Kidney (tissue), 14 donors: ENCODE data around the gene CREB3L4. TPM values are rescaled to one million over a fixed set of nuclear protein-coding genes. Genes with fewer than 3 reads are reported as not detected.
A peak's percentile ranks its signal among the peaks of the same experiment; 100 is the strongest.
"Not testable (repeated sequence)": the region's sequence is repeated elsewhere in the genome, so short reads cannot be mapped to it uniquely, and the experiment has no call there.

ENCODE experiments used
- DNase-seq, 5 donors: peaks; one replicate each; pipeline ENCODE4 v3.0.0-alpha.2; 2013 to 2020
- FAIRE-seq: peaks from 2 replicates; lab custom pipeline; 2012; peaks lifted over from hg19 to GRCh38; lab: Jason Lieb, UNC
- H3K27ac ChIP-seq, 2 donors: one replicate each; pipeline ENCODE4 v1.7.0; 2013; ENCODE audit warnings: low read depth in 2 of 2, low read length in 2 of 2, inconsistent platforms in 1 of 2
- H3K27me3 ChIP-seq: one replicate; pipeline ENCODE4 v1.7.1; 2013; ENCODE audit warnings: low read length, inconsistent platforms; ENCODE audit not compliant: control insufficient read depth, insufficient read depth
- H3K36me3 ChIP-seq, 3 donors: one replicate each; pipeline versions ENCODE4 v1.7.0 to v1.7.1; 2013; ENCODE audit warnings: low read length in 3 of 3, control low read depth in 1 of 3, inconsistent platforms in 1 of 3; ENCODE audit not compliant: insufficient read depth in 3 of 3, control insufficient read depth in 2 of 3
- H3K4me1 ChIP-seq, 3 donors: one replicate each; pipeline versions ENCODE4 v1.7.0 to v1.7.1; 2013; ENCODE audit warnings: low read length in 3 of 3, inconsistent platforms in 1 of 3, low read depth in 1 of 3; ENCODE audit not compliant: control insufficient read depth in 2 of 3, insufficient read depth in 2 of 3
- H3K4me3 ChIP-seq, 3 donors: one replicate each; pipeline versions ENCODE4 v1.7.0 to v1.8.1; 2013; ENCODE audit warnings: low read length in 3 of 3, control low read depth in 1 of 3, inconsistent platforms in 1 of 3
- H3K9ac ChIP-seq, 3 donors: one replicate each; pipeline versions ENCODE4 v1.7.0 to v1.7.1; 2013; ENCODE audit warnings: low read length in 3 of 3, control low read depth in 1 of 3, inconsistent platforms in 1 of 3
- H3K9me3 ChIP-seq, 3 donors: one replicate each; pipeline versions ENCODE4 v1.7.0 to v1.7.1; 2013; ENCODE audit warnings: low read length in 3 of 3, control low read depth in 1 of 3, inconsistent platforms in 1 of 3; ENCODE audit not compliant: control insufficient read depth in 2 of 3, insufficient read depth in 1 of 3
- CTCF ChIP-seq: IDR thresholded peaks from 3 replicates; pipeline ENCODE4 v1.5.1; 2012; ENCODE audit warnings: mild to moderate bottlenecking, moderate library complexity, borderline replicate concordance; ENCODE audit not compliant: insufficient read depth; ENCODE audit errors: extremely low read depth
- intact Hi-C: fragments of 100-400 bp; cut with DNase I; formaldehyde crosslinking; loops from one replicate; pipeline ENCODE4 v1.11.1; 2022
- polyA plus RNA-seq: library from polyadenylated mRNA; stranded (reverse); fragments of 350-450 nt; fragmentation: Illumina TruSeq; extraction: RNeasy Lipid Tissue Mini Kit (QIAGEN cat#74804); gene quantifications from one replicate; pipeline ENCODE4 v1.2.3, GENCODE V29; 2014; ENCODE audit warnings: low read depth, low replicate concordance; ENCODE audit not compliant: insufficient read depth
- total RNA-seq: library from RNA; stranded (reverse); fragmentation: NEBNext Ultra II Directional; extraction: Animal tissue kit (Norgen Biotek cat#: 25700); gene quantifications from one replicate; pipeline ENCODE4 v1.2.1, GENCODE V29; 2021
- donor health status: control.
- donor health status: control.
- donor health status: control.
- donor health status: control.
- donor health status: control.
- donor health status: DM: yes; HTN: yes; CAD: no.
- donor health status: Normal renal cell carcinoma (clear cell type).

Gene CREB3L4
- total and polyA plus RNA-seq, 2 donors from 2014 or later: 9.3 to 10.9 TPM

- DNase-seq (no peak), FAIRE-seq (no peak)
- Histone ChIP-seq H3K4me3 (peak overlapping the region; percentile 93 to 98 (median 97)), H3K9me3 (no peaks in the 10 kb centered on the region), H3K36me3 (peaks cover 6 to 16% (median 6%) of the 10 kb centered on the region in 3 donors), H3K27ac (no peak overlapping the region), H3K4me1 (peaks cover 6 to 16% (median 11%) of the 10 kb centered on the region in 3 donors), H3K9ac (peak overlapping the region in 2 of 3 donors; percentile 95 to 99), H3K27me3 (no peaks in the 10 kb centered on the region)
- no peak for TF ChIP-seq CTCF
- intact Hi-C loops: no loop called here
Measured at GRCh38 chr1:153991806-153992205, 24.1 kb downstream of the CREB3L4 start.

GRCh38 chr1:153995202-153995601 lies 27.5 kb downstream of the CREB3L4 start:
- Histone ChIP-seq H3K4me3 (no peak overlapping the region), H3K27me3 (no peaks in the 10 kb centered on the region), H3K27ac (no peak overlapping the region), H3K36me3 (peaks cover 6 to 16% (median 6%) of the 10 kb centered on the region in 3 donors), H3K4me1 (peaks cover 6 to 15% (median 11%) of the 10 kb centered on the region in 3 donors), H3K9ac (no peak overlapping the region), H3K9me3 (no peaks in the 10 kb centered on the region)
- TF ChIP-seq CTCF: no peak
- FAIRE-seq (no peak), DNase-seq (no peak)
- intact Hi-C loops: no loop called here

- DNase-seq: no peak
- Histone ChIP-seq H3K4me3 (no peak overlapping the region), H3K27me3 (no peaks in the 10 kb centered on the region), H3K36me3 (peaks cover 6 to 16% (median 6%) of the 10 kb centered on the region in 3 donors), H3K27ac (no peak overlapping the region), H3K9me3 (no peaks in the 10 kb centered on the region), H3K4me1 (peaks cover 6 to 15% (median 11%) of the 10 kb centered on the region in 3 donors), H3K9ac (no peak overlapping the region)
- intact Hi-C loops: no loop called here
- FAIRE-seq: no peak
- TF ChIP-seq CTCF: no peak
Measured at GRCh38 chr1:153995640-153996039, 27.9 kb downstream of the CREB3L4 start.

GRCh38 chr1:153996882-153997281 lies 29.2 kb downstream of the CREB3L4 start:
- FAIRE-seq, intact Hi-C loops, H3K9ac ChIP-seq: not testable (repeated sequence)

More at GRCh38 chr1:153996882-153997281, 29.2 kb downstream of the CREB3L4 start:
- not testable (repeated sequence) for H3K9me3 ChIP-seq, H3K4me3 ChIP-seq, H3K27ac ChIP-seq, H3K27me3 ChIP-seq, DNase-seq
- Histone ChIP-seq H3K4me1 (peaks cover 2 to 14% (median 7%) of the 10 kb centered on the region in 3 donors), H3K36me3 (peaks cover 6 to 14% (median 6%) of the 10 kb centered on the region in 3 donors)
